A549 (cell line): ENCODE results near the gene SMARCA4.

Experiments
- CHD4 ChIP-seq: fragments of 200-600 bp; sonication (generic); IDR thresholded peaks from 2 replicates; pipeline ENCODE4 v1.6.1; 2016; ENCODE audit warnings: antibody characterized with exemption, mild to moderate bottlenecking, borderline replicate concordance
- ELK1 ChIP-seq: fragments of 150-350 bp; IDR thresholded peaks from 2 replicates; pipeline ENCODE4 v1.6.1; 2014; ENCODE audit warnings: low read depth, mild to moderate bottlenecking, low read length
- EP300 ChIP-seq, 2 experiments: fragments of >200 bp; sonication (Bioruptor Twin); formaldehyde crosslinking; IDR thresholded peaks; 2 replicates in 1 of 2; 3 replicates in 1 of 2; pipeline ENCODE4 v1.6.1; 2016 to 2017
- GATA3 ChIP-seq: IDR thresholded peaks from 2 replicates; pipeline ENCODE4 v1.6.1; 2012; ENCODE audit warnings: borderline replicate concordance
- HOXA7 ChIP-seq: fragments of 250-450 bp; sonication (Bioruptor Pico); IDR thresholded peaks from 2 replicates; pipeline ENCODE4 v1.5.0; 2020; ENCODE audit warnings: mild to moderate bottlenecking, moderate library complexity
- NPAS2 ChIP-seq: fragments of 250-450 bp; sonication (Bioruptor Pico); IDR thresholded peaks from 2 replicates; pipeline ENCODE4 v1.8.0; 2022; ENCODE audit warnings: mild to moderate bottlenecking, moderate library complexity, borderline replicate concordance
- NR3C1 ChIP-seq: fragments of >200 bp; sonication (Bioruptor Twin); formaldehyde crosslinking; IDR thresholded peaks from 3 replicates; pipeline ENCODE4 v1.6.1; 2017
- PHF8 ChIP-seq: fragments of 200-600 bp; sonication (generic); IDR thresholded peaks from 2 replicates; pipeline ENCODE4 v1.6.1; 2016; ENCODE audit warnings: low read depth, mild to moderate bottlenecking, antibody characterized with exemption, moderate library complexity, borderline replicate concordance
- POLR2A ChIP-seq: IDR thresholded peaks from 2 replicates; pipeline ENCODE4 v1.6.1; 2012; ENCODE audit warnings: mild to moderate bottlenecking, low read length
- RAD21 ChIP-seq, 2 experiments: fragments of >200 bp in 1 of 2; sonication (Bioruptor Twin) in 1 of 2; formaldehyde crosslinking in 1 of 2; IDR thresholded peaks in 1 of 2; conservative IDR thresholded peaks in 1 of 2; 2 replicates in 1 of 2; 3 replicates in 1 of 2; pipeline ENCODE4 v1.6.1; 2012 to 2018; ENCODE audit warnings: inconsistent platforms in 1 of 2
- REST ChIP-seq: fragments of 200-600 bp; sonication (generic); IDR thresholded peaks from 2 replicates; pipeline ENCODE4 v1.6.1; 2016; ENCODE audit warnings: antibody characterized with exemption, mild to moderate bottlenecking, moderate library complexity
- RFX5 ChIP-seq: fragments of 450-650 bp; IDR thresholded peaks from 2 replicates; pipeline ENCODE4 v1.7.1; 2014; ENCODE audit warnings: antibody characterized with exemption, mild to moderate bottlenecking, moderate library complexity
- TF ChIP-seq, protein P1 (sequence below): fragments of >200 bp; sonication (Bioruptor Twin); formaldehyde crosslinking; IDR thresholded peaks from 3 replicates; pipeline ENCODE4 v1.5.1; 2016
- TF ChIP-seq, protein P2 (sequence below): IDR thresholded peaks from 2 replicates; pipeline ENCODE4 v1.6.1; 2012; ENCODE audit warnings: low read depth, borderline replicate concordance

GRCh38 chr19:11007962-11008532 is 47.2 kb downstream of the SMARCA4 start:
- TF ChIP-seq NPAS2, result no peak
- no peak for TF ChIP-seq CHD4
- no peak for TF ChIP-seq RAD21 (conservative IDR thresholded peaks at IDR 0.05 in 1 of 2, IDR thresholded peaks at IDR 0.05 in 1 of 2)
- TF ChIP-seq, protein P1, sequence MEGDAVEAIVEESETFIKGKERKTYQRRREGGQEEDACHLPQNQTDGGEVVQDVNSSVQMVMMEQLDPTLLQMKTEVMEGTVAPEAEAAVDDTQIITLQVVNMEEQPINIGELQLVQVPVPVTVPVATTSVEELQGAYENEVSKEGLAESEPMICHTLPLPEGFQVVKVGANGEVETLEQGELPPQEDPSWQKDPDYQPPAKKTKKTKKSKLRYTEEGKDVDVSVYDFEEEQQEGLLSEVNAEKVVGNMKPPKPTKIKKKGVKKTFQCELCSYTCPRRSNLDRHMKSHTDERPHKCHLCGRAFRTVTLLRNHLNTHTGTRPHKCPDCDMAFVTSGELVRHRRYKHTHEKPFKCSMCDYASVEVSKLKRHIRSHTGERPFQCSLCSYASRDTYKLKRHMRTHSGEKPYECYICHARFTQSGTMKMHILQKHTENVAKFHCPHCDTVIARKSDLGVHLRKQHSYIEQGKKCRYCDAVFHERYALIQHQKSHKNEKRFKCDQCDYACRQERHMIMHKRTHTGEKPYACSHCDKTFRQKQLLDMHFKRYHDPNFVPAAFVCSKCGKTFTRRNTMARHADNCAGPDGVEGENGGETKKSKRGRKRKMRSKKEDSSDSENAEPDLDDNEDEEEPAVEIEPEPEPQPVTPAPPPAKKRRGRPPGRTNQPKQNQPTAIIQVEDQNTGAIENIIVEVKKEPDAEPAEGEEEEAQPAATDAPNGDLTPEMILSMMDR, result no peak
- TF ChIP-seq POLR2A, result no peak
- TF ChIP-seq PHF8, result no peak
- no peak for TF ChIP-seq EP300 (IDR thresholded peaks at IDR 0.05)
- TF ChIP-seq ELK1, result no peak
- no peak for TF ChIP-seq HOXA7 (CRISPR knock-in tag)
- no peak for TF ChIP-seq REST
- TF ChIP-seq RFX5, result no peak
- TF ChIP-seq GATA3, result no peak
- TF ChIP-seq NR3C1, result no peak
- TF ChIP-seq, protein P2, sequence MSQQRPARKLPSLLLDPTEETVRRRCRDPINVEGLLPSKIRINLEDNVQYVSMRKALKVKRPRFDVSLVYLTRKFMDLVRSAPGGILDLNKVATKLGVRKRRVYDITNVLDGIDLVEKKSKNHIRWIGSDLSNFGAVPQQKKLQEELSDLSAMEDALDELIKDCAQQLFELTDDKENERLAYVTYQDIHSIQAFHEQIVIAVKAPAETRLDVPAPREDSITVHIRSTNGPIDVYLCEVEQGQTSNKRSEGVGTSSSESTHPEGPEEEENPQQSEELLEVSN, result no peak
